Measurements from ENCODE around the gene F10. TPM values are rescaled to one million over a fixed set of nuclear protein-coding genes. Genes with fewer than 3 reads are reported as not detected.

F10 gene
- total RNA-seq, 1 experiment from 2014 or later, result 4.8 TPM

GRCh38 chr13:113112893-113113845, 9.4 kb upstream of the F10 start:
- peak in 1 of 2 experiments; percentile 6 for DNase-seq (ENCODE audit: low read depth in 1 of 2, low spot score in 2 of 2)
- H3K4me1 ChIP-seq (replicated peaks), result no peaks in the 10 kb centered on the region
- H3K36me3 ChIP-seq, result no peaks in the 10 kb centered on the region

DNA sequence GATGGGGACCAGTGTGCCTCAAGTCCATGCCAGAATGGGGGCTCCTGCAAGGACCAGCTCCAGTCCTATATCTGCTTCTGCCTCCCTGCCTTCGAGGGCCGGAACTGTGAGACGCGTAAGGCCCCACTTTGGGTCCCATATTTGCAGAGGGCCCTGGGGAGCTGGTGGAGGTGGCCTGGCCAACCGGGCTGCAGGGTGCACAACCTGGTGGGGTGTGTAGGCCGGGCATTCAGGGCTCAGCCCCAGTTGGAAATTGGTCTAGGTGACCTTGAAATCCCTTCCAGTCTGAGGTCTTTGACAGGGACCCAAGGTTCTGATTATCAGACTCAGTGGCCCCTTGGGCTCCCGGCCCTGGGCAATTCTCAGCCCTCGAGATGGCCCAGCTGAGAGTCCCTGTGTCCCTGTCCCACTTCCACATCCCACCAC, 8.7 kb upstream of the F10 start:
- no peaks in the 10 kb centered on the region for H3K36me3 ChIP-seq
- no peaks in the 10 kb centered on the region for H3K4me1 ChIP-seq (replicated peaks)
- no peaks in the 10 kb centered on the region for H3K27me3 ChIP-seq (replicated peaks)
- H3K9me3 ChIP-seq (replicated peaks), result peaks cover 6% of the 10 kb centered on the region; the same call in 1 of the 2 replicates
- peak in 1 of 2 experiments; percentile 25 for DNase-seq (ENCODE audit: low read depth in 1 of 2, low spot score in 2 of 2)
- no peak overlapping the region for H3K27ac ChIP-seq
- no peak overlapping the region for H3K4me3 ChIP-seq

More at GRCh38 chr13:113112893-113113845, 9.4 kb upstream of the F10 start:
- no peak overlapping the region for H3K27ac ChIP-seq
- H3K4me3 ChIP-seq, result no peak overlapping the region
- H3K27me3 ChIP-seq (replicated peaks), result no peaks in the 10 kb centered on the region
- H3K9me3 ChIP-seq (replicated peaks), result peaks cover 6% of the 10 kb centered on the region; the same call in 1 of the 2 replicates

GRCh38 chr13:113114511-113115362, 7.9 kb upstream of the F10 start:
- Histone ChIP-seq H3K4me3 (no peak overlapping the region), H3K4me1 (replicated peaks) (no peaks in the 10 kb centered on the region), H3K27ac (no peak overlapping the region), H3K36me3 (no peaks in the 10 kb centered on the region), H3K9me3 (replicated peaks) (peaks cover 6% of the 10 kb centered on the region; the same call in 1 of the 2 replicates), H3K27me3 (replicated peaks) (no peaks in the 10 kb centered on the region)
- DNase-seq (ENCODE audit: low read depth in 1 of 2, low spot score in 2 of 2), result peak in 1 of 2 experiments; percentile 29

DNA sequence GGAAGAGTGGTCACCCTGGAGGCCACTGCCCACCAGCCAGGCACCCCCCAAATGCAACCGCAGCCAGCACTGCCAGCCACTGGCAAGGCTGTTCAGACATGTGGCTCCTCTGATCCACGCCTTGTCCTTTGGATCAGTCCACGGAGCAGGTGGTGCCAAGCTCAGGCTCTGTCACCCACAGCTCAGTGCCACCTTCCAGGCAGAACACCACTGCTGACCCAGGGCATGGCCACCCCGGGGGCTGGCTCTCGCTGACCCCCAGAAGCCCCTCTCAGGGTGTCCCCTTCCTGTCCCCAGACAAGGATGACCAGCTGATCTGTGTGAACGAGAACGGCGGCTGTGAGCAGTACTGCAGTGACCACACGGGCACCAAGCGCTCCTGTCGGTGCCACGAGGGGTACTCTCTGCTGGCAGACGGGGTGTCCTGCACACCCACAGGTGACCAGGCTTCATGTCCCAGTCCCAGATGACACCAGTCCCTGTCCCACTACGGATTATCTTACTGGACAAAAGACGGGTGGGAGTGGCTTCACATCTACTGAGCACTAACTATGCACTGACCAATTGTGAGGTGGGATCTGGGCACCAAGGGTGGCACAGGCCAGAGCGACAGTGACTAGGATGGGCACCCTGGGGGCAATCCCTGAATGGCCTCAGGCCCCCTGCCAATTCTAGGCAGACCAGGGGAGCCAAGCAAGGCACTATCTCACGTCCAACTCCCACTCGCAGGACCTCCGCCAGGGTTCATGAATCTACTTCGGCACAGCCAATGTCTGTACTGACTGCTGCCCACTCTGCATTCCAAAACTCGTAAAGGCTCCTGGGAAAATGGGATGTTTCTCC, 7.0 kb upstream of the F10 start:
- Histone ChIP-seq H3K9me3 (replicated peaks) (peaks cover 1% of the 10 kb centered on the region; the same call in 1 of the 2 replicates), H3K27ac (no peak overlapping the region), H3K4me1 (replicated peaks) (no peaks in the 10 kb centered on the region), H3K4me3 (no peak overlapping the region), H3K27me3 (replicated peaks) (no peaks in the 10 kb centered on the region), H3K36me3 (no peaks in the 10 kb centered on the region)
- DNase-seq (ENCODE audit: low read depth in 1 of 2, low spot score in 2 of 2), result peak in 1 of 2 experiments; percentile 30

DNA sequence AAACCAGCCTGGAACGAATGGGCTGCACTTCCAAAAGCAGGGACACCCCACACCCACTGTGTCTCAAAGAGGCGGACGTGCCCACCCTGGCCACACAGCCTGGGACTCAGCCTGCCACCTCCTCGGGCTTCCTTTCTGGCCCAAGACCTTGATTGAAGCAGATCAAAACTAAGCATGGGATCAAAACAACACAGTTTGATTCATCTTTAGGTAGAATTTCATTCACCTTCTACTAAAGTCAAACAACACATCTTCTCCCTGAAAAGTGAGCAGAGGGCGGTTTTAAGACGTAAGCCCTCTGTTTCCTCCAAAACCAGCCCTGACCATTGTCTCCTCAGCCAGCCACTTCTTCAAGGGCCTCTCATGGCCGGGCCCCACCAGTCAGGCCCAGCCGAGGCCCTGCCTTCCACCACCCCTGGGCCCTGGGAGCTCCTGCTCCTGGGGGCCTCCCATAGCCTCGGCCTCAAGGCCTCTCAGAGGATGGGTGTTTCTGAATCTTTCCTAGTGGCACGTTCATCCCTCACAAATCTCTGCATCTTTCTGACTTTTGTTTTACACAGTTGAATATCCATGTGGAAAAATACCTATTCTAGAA, 6.3 kb upstream of the F10 start:
- H3K9me3 ChIP-seq (replicated peaks), result no peaks in the 10 kb centered on the region
- H3K36me3 ChIP-seq, result no peaks in the 10 kb centered on the region
- no peak overlapping the region for H3K4me3 ChIP-seq
- H3K27me3 ChIP-seq (replicated peaks), result no peaks in the 10 kb centered on the region
- no peak for DNase-seq (ENCODE audit: low read depth in 1 of 2, low spot score in 2 of 2)
- no peak overlapping the region for H3K27ac ChIP-seq
- H3K4me1 ChIP-seq (replicated peaks), result no peaks in the 10 kb centered on the region

GRCh38 chr13:113116871-113117271, 5.7 kb upstream of the F10 start:
- Histone ChIP-seq H3K27ac (no peak overlapping the region), H3K36me3 (no peaks in the 10 kb centered on the region), H3K27me3 (replicated peaks) (no peaks in the 10 kb centered on the region), H3K4me3 (no peak overlapping the region), H3K4me1 (replicated peaks) (no peaks in the 10 kb centered on the region), H3K9me3 (replicated peaks) (no peaks in the 10 kb centered on the region)
- DNase-seq (ENCODE audit: low read depth in 1 of 2, low spot score in 2 of 2), result no peak

DNA sequence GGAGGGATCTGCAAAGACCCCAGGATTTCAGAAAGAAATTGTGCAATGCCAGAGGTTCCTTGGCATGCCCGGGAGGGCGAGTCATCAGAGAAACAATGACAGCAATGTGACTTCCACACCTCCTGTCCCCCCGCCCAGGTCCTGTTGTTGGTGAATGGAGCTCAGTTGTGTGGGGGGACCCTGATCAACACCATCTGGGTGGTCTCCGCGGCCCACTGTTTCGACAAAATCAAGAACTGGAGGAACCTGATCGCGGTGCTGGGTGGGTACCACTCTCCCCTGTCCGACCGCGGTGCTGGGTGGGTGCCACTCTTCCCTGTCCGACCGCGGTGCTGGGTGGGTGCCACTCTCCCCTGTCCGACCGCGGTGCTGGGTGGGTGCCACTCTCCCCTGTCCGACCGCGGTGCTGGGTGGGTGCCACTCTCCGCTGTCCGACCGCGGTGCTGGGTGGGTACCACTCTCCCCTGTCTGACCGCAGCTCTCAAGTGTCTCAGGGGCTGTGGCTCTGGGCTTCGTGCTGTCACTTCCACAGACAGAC, 5.2 kb upstream of the F10 start:
- Histone ChIP-seq H3K27me3 (replicated peaks) (no peaks in the 10 kb centered on the region), H3K4me1 (replicated peaks) (no peaks in the 10 kb centered on the region; the same call in 1 of the 2 replicates), H3K4me3 (no peak overlapping the region), H3K36me3 (no peaks in the 10 kb centered on the region), H3K9me3 (replicated peaks) (no peaks in the 10 kb centered on the region), H3K27ac (no peak overlapping the region)
- DNase-seq (ENCODE audit: low read depth in 1 of 2, low spot score in 2 of 2), result peak in 1 of 2 experiments; percentile 36

DNA sequence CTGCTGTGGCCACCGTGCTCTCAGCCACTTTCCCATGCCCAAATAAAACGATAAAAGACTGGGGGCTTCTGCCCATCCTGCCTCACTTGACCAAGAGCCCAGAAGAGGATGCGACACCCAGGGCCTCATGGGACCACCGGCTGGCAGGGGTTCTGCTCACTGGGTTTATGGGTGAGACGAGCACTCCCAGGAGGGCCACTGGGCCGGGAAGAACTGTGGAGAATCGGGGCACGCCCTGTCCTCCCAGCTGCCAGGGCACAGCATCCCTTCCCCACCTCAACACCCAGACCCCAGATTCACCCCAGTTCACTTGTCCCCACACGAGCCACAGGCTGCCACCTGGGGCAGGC, 4.7 kb upstream of the F10 start:
- Histone ChIP-seq H3K36me3 (no peaks in the 10 kb centered on the region), H3K4me1 (replicated peaks) (peaks cover 4% of the 10 kb centered on the region; the same call in 1 of the 2 replicates), H3K4me3 (no peak overlapping the region), H3K27ac (no peak overlapping the region), H3K9me3 (replicated peaks) (no peaks in the 10 kb centered on the region), H3K27me3 (replicated peaks) (no peaks in the 10 kb centered on the region)
- DNase-seq (ENCODE audit: low read depth in 1 of 2, low spot score in 2 of 2), result no peak

DNA sequence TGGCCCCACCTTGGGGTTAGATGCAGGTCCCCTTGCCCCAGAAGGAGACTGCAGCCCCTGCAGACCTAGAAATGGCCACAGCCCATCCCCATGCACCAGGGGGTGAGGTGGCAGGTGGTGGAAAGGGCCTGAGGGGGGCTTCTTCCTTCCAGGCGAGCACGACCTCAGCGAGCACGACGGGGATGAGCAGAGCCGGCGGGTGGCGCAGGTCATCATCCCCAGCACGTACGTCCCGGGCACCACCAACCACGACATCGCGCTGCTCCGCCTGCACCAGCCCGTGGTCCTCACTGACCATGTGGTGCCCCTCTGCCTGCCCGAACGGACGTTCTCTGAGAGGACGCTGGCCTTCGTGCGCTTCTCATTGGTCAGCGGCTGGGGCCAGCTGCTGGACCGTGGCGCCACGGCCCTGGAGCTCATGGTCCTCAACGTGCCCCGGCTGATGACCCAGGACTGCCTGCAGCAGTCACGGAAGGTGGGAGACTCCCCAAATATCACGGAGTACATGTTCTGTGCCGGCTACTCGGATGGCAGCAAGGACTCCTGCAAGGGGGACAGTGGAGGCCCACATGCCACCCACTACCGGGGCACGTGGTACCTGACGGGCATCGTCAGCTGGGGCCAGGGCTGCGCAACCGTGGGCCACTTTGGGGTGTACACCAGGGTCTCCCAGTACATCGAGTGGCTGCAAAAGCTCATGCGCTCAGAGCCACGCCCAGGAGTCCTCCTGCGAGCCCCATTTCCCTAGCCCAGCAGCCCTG, 4.2 kb upstream of the F10 start:
- no peak overlapping the region for H3K4me3 ChIP-seq
- peaks cover 6% of the 10 kb centered on the region; the same call in 1 of the 2 replicates for H3K4me1 ChIP-seq (replicated peaks)
- H3K27me3 ChIP-seq (replicated peaks), result no peaks in the 10 kb centered on the region

DNA sequence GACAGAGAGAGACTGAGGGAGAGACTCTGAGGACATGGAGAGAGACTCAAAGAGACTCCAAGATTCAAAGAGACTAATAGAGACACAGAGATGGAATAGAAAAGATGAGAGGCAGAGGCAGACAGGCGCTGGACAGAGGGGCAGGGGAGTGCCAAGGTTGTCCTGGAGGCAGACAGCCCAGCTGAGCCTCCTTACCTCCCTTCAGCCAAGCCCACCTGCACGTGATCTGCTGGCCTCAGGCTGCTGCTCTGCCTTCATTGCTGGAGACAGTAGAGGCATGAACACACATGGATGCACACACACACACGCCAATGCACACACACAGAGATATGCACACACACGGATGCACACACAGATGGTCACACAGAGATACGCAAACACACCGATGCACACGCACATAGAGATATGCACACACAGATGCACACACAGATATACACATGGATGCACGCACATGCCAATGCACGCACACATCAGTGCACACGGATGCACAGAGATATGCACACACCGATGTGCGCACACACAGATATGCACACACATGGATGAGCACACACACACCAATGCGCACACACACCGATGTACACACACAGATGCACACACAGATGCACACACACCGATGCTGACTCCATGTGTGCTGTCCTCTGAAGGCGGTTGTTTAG, 3.3 kb upstream of the F10 start:
- Histone ChIP-seq H3K4me1 (replicated peaks) (peaks cover 6% of the 10 kb centered on the region; the same call in 1 of the 2 replicates), H3K4me3 (no peak overlapping the region), H3K27ac (no peak overlapping the region), H3K27me3 (replicated peaks) (no peaks in the 10 kb centered on the region), H3K9me3 (replicated peaks) (no peaks in the 10 kb centered on the region), H3K36me3 (no peaks in the 10 kb centered on the region)
- no peak for DNase-seq (ENCODE audit: low read depth in 1 of 2, low spot score in 2 of 2)

More for the DNA sequence above, 4.2 kb upstream of the F10 start:
- peak in 1 of 2 experiments; percentile 37 for DNase-seq (ENCODE audit: low read depth in 1 of 2, low spot score in 2 of 2)
- H3K9me3 ChIP-seq (replicated peaks), result no peaks in the 10 kb centered on the region
- no peak overlapping the region for H3K27ac ChIP-seq
- H3K36me3 ChIP-seq, result no peaks in the 10 kb centered on the region

- DNase-seq (ENCODE audit: low read depth in 1 of 2, low spot score in 2 of 2), result no peak
- Histone ChIP-seq H3K4me1 (replicated peaks) (peaks cover 6% of the 10 kb centered on the region; the same call in 1 of the 2 replicates), H3K27me3 (replicated peaks) (no peaks in the 10 kb centered on the region), H3K4me3 (no peak overlapping the region), H3K36me3 (no peaks in the 10 kb centered on the region), H3K9me3 (replicated peaks) (no peaks in the 10 kb centered on the region), H3K27ac (no peak overlapping the region)
Observed at GRCh38 chr13:113119822-113120189, 2.8 kb upstream of the F10 start.

Data from SJSA1 (cell line).